Activated CD4-positive, alpha-beta memory T cell treated with anti-CD3 and anti-CD28 coated beads for 36 hours (primary cell): ENCODE data around the gene PPOX. TPM values are rescaled to one million over a fixed set of nuclear protein-coding genes. Genes with fewer than 3 reads are reported as not detected.

Experiments used
- CTCF ChIA-PET: fragments of 350-600 bp; sonication (Branson Sonifier 250); formaldehyde crosslinking; loops from one replicate; lab custom pipeline; 2021; ENCODE audit warnings: antibody characterized with exemption, inconsistent platforms; lab: Charles Lee
- POLR2A ChIA-PET: fragments of 350-600 bp; sonication (Branson Sonifier 250); formaldehyde crosslinking; loops from one replicate; lab custom pipeline; 2021; ENCODE audit warnings: antibody characterized with exemption; lab: Charles Lee
- DNase-seq: peaks from one replicate; pipeline ENCODE4 v3.0.0-alpha.2; 2020
- H3K27ac Mint-ChIP-seq: one replicate; pipeline ENCODE4 v1.8.0; 2021; ENCODE audit warnings: mixed read lengths
- H3K27me3 Mint-ChIP-seq: one replicate; pipeline ENCODE4 v1.8.0; 2021; ENCODE audit warnings: mixed read lengths
- H3K36me3 Mint-ChIP-seq: one replicate; pipeline ENCODE4 v1.8.0; 2021; ENCODE audit warnings: mixed read lengths
- H3K4me1 Mint-ChIP-seq: one replicate; pipeline ENCODE4 v1.8.0; 2021; ENCODE audit warnings: low read depth, mixed read lengths
- H3K4me3 Mint-ChIP-seq: one replicate; pipeline ENCODE4 v1.8.0; 2021; ENCODE audit warnings: mild to moderate bottlenecking, mixed read lengths
- H3K9me3 Mint-ChIP-seq: one replicate; pipeline ENCODE4 v1.8.0; 2021; ENCODE audit warnings: mixed read lengths
- intact Hi-C: fragments of 100-400 bp; cut with micrococcal nuclease; formaldehyde crosslinking; loops from one replicate; pipeline ENCODE4 v1.15.1; 2023
- total RNA-seq, 2 experiments: library from RNA; stranded (reverse); gene quantifications; one replicate each; pipeline ENCODE4 v1.2.3, GENCODE V29; 2021

PPOX gene
- total RNA-seq, 2 experiments from 2014 or later, result 27.0 to 30.7 TPM

- Mint-ChIP-seq H3K4me1 (peaks cover 57% of the 10 kb centered on the region), H3K27ac (peak overlapping the region; percentile 61), H3K36me3 (peaks cover 14% of the 10 kb centered on the region), H3K4me3 (peak overlapping the region; percentile 20), H3K9me3 (no peaks in the 10 kb centered on the region), H3K27me3 (no peaks in the 10 kb centered on the region)
- CTCF ChIA-PET, result interaction anchor here (0.6 to 3.4 kb wide), 20 partner anchors 8 to 572 kb away, joined by 3 to 45 read pairs (median 6); partner anchors contain the start of genes B4GALT3, KLHDC9, NDUFS2 and NIT1
- intact Hi-C loops, result loop anchor here (5.0 kb wide), 1 partner anchor 98 kb away; the partner anchor contains the start of gene ARHGAP30
- DNase-seq, result no peak
- POLR2A ChIA-PET, result interaction anchor here (0.6 to 3.2 kb wide), 12 partner anchors 9 to 133 kb away, joined by 3 to 41 read pairs (median 11); partner anchors contain the start of genes B4GALT3, DEDD, NDUFS2 and NIT1
These were observed 1.2 kb upstream of the PPOX start for GRCh38 chr1:161164901-161165610.

DNA sequence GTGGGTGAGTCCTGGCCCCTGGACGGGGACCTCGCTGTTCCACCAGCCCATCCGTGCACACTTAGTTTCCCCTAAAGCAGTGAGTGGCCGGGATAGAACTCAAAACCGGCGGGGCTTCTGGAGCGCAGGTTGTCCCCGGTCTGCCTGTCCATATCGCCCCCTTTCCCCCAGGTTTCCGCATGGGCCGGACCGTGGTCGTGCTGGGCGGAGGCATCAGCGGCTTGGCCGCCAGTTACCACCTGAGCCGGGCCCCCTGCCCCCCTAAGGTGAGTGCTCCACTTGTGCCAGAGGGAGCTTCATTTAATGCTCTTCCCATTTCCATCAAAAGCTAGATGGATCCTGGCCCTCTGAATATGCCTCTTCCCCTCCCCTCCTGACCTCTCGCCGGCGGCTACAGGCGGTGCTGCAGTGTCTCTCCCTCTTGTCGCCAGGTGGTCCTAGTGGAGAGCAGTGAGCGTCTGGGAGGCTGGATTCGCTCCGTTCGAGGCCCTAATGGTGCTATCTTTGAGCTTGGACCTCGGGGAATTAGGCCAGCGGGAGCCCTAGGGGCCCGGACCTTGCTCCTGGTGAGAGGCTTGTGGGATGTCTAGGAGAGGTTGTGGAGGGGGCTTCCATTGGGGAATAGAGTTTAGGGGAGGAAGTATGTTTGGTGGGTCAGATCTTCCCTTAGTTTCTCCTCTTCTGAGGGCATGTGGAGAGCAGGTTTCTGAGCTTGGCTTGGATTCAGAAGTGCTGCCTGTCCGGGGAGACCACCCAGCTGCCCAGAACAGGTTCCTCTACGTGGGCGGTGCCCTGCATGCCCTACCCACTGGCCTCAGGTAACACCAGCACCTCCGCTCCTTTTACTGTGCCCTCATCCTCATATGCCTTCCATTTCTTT is 683 bp downstream of the PPOX start:
- Mint-ChIP-seq H3K27me3 (no peaks in the 10 kb centered on the region), H3K4me1 (peaks cover 39% of the 10 kb centered on the region), H3K9me3 (no peaks in the 10 kb centered on the region), H3K36me3 (peaks cover 17% of the 10 kb centered on the region), H3K27ac (peak overlapping the region; percentile 93), H3K4me3 (peak overlapping the region; percentile 86)
- intact Hi-C loops, result loop anchor here (1.0 to 5.0 kb wide), 3 partner anchors 18 to 100 kb away; partner anchors contain the start of gene ARHGAP30
- POLR2A ChIA-PET, result interaction anchor here (0.5 to 3.2 kb wide), 12 partner anchors 9 to 122 kb away, joined by 3 to 41 read pairs (median 11); partner anchors contain the start of genes B4GALT3, DEDD, NDUFS2 and NIT1
- CTCF ChIA-PET, result interaction anchor here (1.0 to 3.4 kb wide), 15 partner anchors 8 to 216 kb away, joined by 3 to 45 read pairs (median 12); partner anchors contain the start of genes B4GALT3, DEDD, KLHDC9 and NDUFS2
- no peak for DNase-seq

DNA sequence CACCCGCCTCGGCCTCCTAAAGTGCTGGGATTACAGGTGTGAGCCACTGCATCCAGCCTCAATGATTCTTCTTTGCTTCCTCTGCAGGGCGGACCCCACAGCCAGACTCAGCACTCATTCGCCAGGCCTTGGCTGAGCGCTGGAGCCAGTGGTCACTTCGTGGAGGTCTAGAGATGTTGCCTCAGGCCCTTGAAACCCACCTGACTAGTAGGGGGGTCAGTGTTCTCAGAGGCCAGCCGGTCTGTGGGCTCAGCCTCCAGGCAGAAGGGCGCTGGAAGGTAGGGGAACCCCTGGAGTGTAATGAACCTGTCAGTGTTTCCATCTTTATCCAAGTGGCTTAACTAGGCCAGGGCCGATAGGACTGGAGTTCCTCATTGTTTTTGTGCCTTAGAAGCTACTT is 2.7 kb downstream of the PPOX start:
- ChIA-PET POLR2A (no interaction called here), CTCF (interaction anchor here (1.2 kb wide), 1 partner anchor 57 kb away, joined by 3 read pairs; the partner anchor contains the start of gene TOMM40L)
- no peak overlapping the region for H3K4me3 Mint-ChIP-seq
- H3K27me3 Mint-ChIP-seq, result no peaks in the 10 kb centered on the region
- no peak for DNase-seq
- H3K4me1 Mint-ChIP-seq, result peaks cover 30% of the 10 kb centered on the region
- intact Hi-C loops, result loop anchor here (5.0 kb wide), 1 partner anchor 102 kb away; the partner anchor contains the start of gene ARHGAP30
- H3K9me3 Mint-ChIP-seq, result no peaks in the 10 kb centered on the region
- no peak overlapping the region for H3K27ac Mint-ChIP-seq
- H3K36me3 Mint-ChIP-seq, result peaks cover 20% of the 10 kb centered on the region

- Mint-ChIP-seq H3K36me3 (peaks cover 25% of the 10 kb centered on the region), H3K27me3 (no peaks in the 10 kb centered on the region), H3K9me3 (no peaks in the 10 kb centered on the region), H3K27ac (peak overlapping the region; percentile 13), H3K4me1 (peaks cover 36% of the 10 kb centered on the region), H3K4me3 (no peak overlapping the region)
- DNase-seq, result no peak
- intact Hi-C loops, result no loop called here
- ChIA-PET CTCF (no interaction called here), POLR2A (interaction anchor here (0.5 to 1.7 kb wide), 2 partner anchors 9 to 54 kb away, joined by 3 to 4 read pairs; no protein-coding TSS in a partner anchor)
These were observed 5.0 kb downstream of the PPOX start for GRCh38 chr1:161171191-161171590.

DNA sequence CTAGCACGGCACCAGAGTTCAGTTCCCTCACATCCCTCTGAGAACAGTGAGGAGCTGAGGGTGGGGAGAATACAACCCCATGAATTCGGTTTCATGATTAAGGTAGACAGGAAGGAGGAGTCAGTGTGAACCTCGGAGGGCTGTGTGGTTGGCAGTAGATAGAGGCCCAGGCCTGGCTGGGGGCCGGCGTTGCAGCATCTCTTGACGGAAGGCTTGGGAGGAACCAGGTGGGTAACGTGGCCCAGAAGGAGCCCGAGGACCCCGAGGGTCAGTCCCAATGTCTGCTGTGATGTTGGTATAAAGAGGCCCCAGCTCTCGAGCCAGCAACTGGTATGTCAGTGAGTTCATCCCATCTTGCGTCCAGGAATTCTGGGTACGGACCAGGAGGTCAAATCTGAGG is 5.5 kb downstream of the PPOX start:
- peaks cover 25% of the 10 kb centered on the region for H3K36me3 Mint-ChIP-seq
- intact Hi-C loops, result no loop called here
- no peak for DNase-seq
- CTCF ChIA-PET, result no interaction called here
- H3K27me3 Mint-ChIP-seq, result no peaks in the 10 kb centered on the region
- H3K4me3 Mint-ChIP-seq, result no peak overlapping the region
- POLR2A ChIA-PET, result interaction anchor here (0.5 to 1.7 kb wide), 2 partner anchors 10 to 54 kb away, joined by 3 to 4 read pairs; no protein-coding TSS in a partner anchor
- no peak overlapping the region for H3K27ac Mint-ChIP-seq
- peaks cover 40% of the 10 kb centered on the region for H3K4me1 Mint-ChIP-seq
- H3K9me3 Mint-ChIP-seq, result no peaks in the 10 kb centered on the region

- DNase-seq, result no peak
- CTCF ChIA-PET, result no interaction called here
- Mint-ChIP-seq H3K4me1 (peaks cover 35% of the 10 kb centered on the region), H3K4me3 (no peak overlapping the region), H3K9me3 (no peaks in the 10 kb centered on the region), H3K27me3 (no peaks in the 10 kb centered on the region), H3K36me3 (peaks cover 27% of the 10 kb centered on the region), H3K27ac (no peak overlapping the region)
- intact Hi-C loops, result no loop called here
- POLR2A ChIA-PET, result interaction anchor here (0.7 kb wide), 1 partner anchor 9 kb away, joined by 3 read pairs; no protein-coding TSS in a partner anchor
These were observed 6.1 kb downstream of the PPOX start for GRCh38 chr1:161172349-161172748.

GRCh38 chr1:161172776-161173376 is 6.7 kb downstream of the PPOX start:
- no peaks in the 10 kb centered on the region for H3K9me3 Mint-ChIP-seq
- no peak for DNase-seq
- CTCF ChIA-PET, result interaction anchor here (0.7 kb wide), 1 partner anchor 209 kb away, joined by 3 read pairs; no protein-coding TSS in a partner anchor
- no peaks in the 10 kb centered on the region for H3K27me3 Mint-ChIP-seq
- peaks cover 27% of the 10 kb centered on the region for H3K36me3 Mint-ChIP-seq
- peaks cover 38% of the 10 kb centered on the region for H3K4me1 Mint-ChIP-seq
- no peak overlapping the region for H3K4me3 Mint-ChIP-seq
- POLR2A ChIA-PET, result interaction anchor here (0.7 kb wide), 1 partner anchor 9 kb away, joined by 3 read pairs; no protein-coding TSS in a partner anchor
- intact Hi-C loops, result no loop called here
- H3K27ac Mint-ChIP-seq, result no peak overlapping the region

DNA sequence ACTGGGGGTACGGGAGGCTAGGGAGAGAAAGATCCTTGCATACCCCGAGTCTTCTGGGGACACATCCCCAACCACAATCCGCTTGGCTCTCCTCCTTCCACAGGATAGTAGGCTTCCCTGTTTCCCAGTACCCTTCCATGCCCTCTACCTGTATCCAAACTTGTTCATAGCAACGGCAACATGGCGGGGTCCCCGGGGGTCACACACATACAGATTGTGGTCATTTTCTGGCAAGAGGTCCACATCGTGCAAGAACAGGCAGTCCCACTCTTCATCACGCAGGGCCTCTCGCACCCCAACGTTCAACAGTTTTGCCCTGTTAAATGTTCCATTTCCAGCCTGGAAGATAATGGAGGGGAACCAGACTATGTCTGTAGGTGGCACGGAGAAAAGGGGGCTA is 7.5 kb downstream of the PPOX start:
- no peaks in the 10 kb centered on the region for H3K27me3 Mint-ChIP-seq
- H3K4me3 Mint-ChIP-seq, result no peak overlapping the region
- intact Hi-C loops, result no loop called here
- H3K4me1 Mint-ChIP-seq, result peaks cover 37% of the 10 kb centered on the region
- CTCF ChIA-PET, result interaction anchor here (0.5 to 0.7 kb wide), 2 partner anchors 184 to 208 kb away, joined by 3 read pairs; no protein-coding TSS in a partner anchor
- DNase-seq, result no peak
- peaks cover 27% of the 10 kb centered on the region for H3K36me3 Mint-ChIP-seq
- peak overlapping the region; percentile 35 for H3K27ac Mint-ChIP-seq
- POLR2A ChIA-PET, result no interaction called here
- H3K9me3 Mint-ChIP-seq, result no peaks in the 10 kb centered on the region

DNA sequence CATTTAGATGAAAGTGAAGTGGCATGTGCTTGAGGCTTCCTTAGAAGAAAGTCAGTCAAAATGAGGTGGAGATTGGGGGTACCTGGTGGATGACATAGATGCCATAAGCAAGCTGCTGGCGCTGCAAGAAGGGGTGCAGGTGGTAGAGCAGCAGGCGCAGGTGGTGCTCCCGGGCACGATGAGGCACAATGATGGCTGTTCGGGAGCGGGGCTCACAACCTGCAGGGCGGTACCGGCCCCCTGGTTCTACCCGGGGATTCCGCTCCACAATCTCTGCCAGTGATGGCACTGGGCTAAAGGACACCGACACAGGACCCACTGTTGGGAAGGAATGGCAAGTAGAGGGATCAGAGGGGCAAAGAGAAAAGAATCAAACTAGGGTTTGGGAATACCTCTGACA is 8.7 kb downstream of the PPOX start:
- peaks cover 27% of the 10 kb centered on the region for H3K36me3 Mint-ChIP-seq
- peaks cover 37% of the 10 kb centered on the region for H3K4me1 Mint-ChIP-seq
- POLR2A ChIA-PET, result interaction anchor here (3.7 kb wide), 1 partner anchor 8 kb away, joined by 41 read pairs; the partner anchor contains the start of gene PPOX
- H3K27me3 Mint-ChIP-seq, result no peaks in the 10 kb centered on the region
- CTCF ChIA-PET, result interaction anchor here (1.1 to 2.9 kb wide), 2 partner anchors 9 to 18 kb away, joined by 6 to 7 read pairs; partner anchors contain the start of gene PPOX
- no peaks in the 10 kb centered on the region for H3K9me3 Mint-ChIP-seq
- DNase-seq, result no peak
- no peak overlapping the region for H3K4me3 Mint-ChIP-seq
- peak overlapping the region; percentile 39 for H3K27ac Mint-ChIP-seq
- intact Hi-C loops, result no loop called here

- CTCF ChIA-PET, result interaction anchor here (0.8 to 2.9 kb wide), 5 partner anchors 10 to 206 kb away, joined by 3 to 19 read pairs (median 7); partner anchors contain the start of genes PPOX and TOMM40L
- Mint-ChIP-seq H3K4me1 (peaks cover 46% of the 10 kb centered on the region), H3K4me3 (peak overlapping the region; percentile 100), H3K27ac (peak overlapping the region; percentile 97), H3K27me3 (no peaks in the 10 kb centered on the region), H3K9me3 (no peaks in the 10 kb centered on the region), H3K36me3 (peaks cover 26% of the 10 kb centered on the region)
- intact Hi-C loops, result no loop called here
- POLR2A ChIA-PET, result interaction anchor here (1.1 to 3.7 kb wide), 4 partner anchors 9 to 29 kb away, joined by 4 to 41 read pairs (median 6); partner anchors contain the start of genes PPOX and UFC1
- no peak for DNase-seq
These were observed 9.7 kb downstream of the PPOX start for GRCh38 chr1:161175771-161176453.
